ENCODE measurements around the gene SLC25A3.

DNA sequence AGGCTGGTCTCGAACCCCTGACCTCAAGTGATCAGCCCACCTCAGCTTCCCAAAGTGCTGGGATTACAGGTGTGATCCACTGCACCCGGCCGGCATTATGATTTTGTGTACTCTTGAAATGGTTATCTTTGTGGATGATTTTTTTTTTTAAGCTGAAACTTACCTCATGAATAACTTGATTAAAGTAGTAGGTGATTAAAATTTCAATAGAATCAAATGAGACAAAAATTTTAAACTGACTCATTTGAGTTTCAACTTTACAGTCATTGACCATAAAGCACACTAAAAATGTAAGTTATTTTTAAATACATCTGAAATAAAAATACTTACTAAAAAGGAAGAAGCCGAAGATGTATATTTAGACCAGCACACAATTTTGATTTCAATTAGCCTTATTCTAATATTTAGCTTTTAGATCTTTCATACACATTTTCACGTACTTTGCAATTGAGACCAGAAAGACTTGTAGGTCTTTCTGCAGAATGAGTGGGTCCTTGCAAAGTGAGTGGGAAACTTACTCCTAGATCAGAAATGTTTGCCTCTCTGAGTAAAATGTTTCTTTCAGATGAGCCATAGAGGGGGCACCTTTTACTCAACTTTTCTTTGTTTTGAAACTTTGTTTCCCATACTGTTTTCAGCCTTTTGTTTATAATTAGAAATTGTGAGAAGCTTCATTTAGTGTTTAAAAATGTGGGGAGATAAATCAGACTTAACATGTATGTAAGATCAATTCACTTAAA, 43.9 kb upstream of the SLC25A3 start:
- TF ChIP-seq CTCF (IDR thresholded peaks at IDR 0.05) = no peak
- no peak for TF ChIP-seq ZFX (IDR thresholded peaks at IDR 0.05; ENCODE audit: borderline replicate concordance)

All from 22Rv1 (cell line).